CD4-positive, CD25-positive, alpha-beta regulatory T cell (primary cell): Measurements from ENCODE around the gene TMEM38A. TPM values are rescaled to one million over a fixed set of nuclear protein-coding genes. Genes with fewer than 3 reads are reported as not detected.

ENCODE experiments used
- ATAC-seq, 2 donors: fragments of 150-1000 bp; cut with Tn5 transposase; one replicate each; pipeline ENCODE4 v1.10.0; 2021; ENCODE audit warnings: low read depth in 2 of 2, moderate number of reproducible peaks in 2 of 2, moderate library complexity in 1 of 2
- DNase-seq, 3 donors: peaks; one replicate each; pipeline versions ENCODE4 v3.0.0 to v3.0.0-alpha.2; 2012 to 2022; ENCODE audit warnings: mixed read lengths in 1 of 3
- H3K27ac ChIP-seq: one replicate; pipeline ENCODE4 v1.7.0; 2013; ENCODE audit warnings: mild to moderate bottlenecking, low read length; ENCODE audit not compliant: insufficient read depth, poor library complexity, severe bottlenecking
- H3K27me3 ChIP-seq: one replicate; pipeline ENCODE4 v1.7.0; 2013; ENCODE audit warnings: low read length; ENCODE audit not compliant: control insufficient read depth, insufficient read depth
- H3K36me3 ChIP-seq: one replicate; pipeline ENCODE4 v1.7.0; 2013; ENCODE audit warnings: mild to moderate bottlenecking, low read length, moderate library complexity; ENCODE audit not compliant: control insufficient read depth, insufficient read depth
- H3K4me1 ChIP-seq: 2 replicates; pipeline ENCODE4 v1.7.0; 2013; ENCODE audit warnings: mild to moderate bottlenecking, low read length; ENCODE audit not compliant: insufficient read depth, control insufficient read depth, poor library complexity, severe bottlenecking
- H3K4me3 ChIP-seq: one replicate; pipeline ENCODE4 v1.7.0; 2013; ENCODE audit warnings: low read depth, mild to moderate bottlenecking, low read length, moderate library complexity
- H3K9me3 ChIP-seq, 2 experiments: 1 replicate in 1 of 2; 2 replicates in 1 of 2; pipeline ENCODE4 v1.7.0; 2013; ENCODE audit warnings: low read length in 2 of 2, mild to moderate bottlenecking in 1 of 2, moderate library complexity in 1 of 2; ENCODE audit not compliant: control insufficient read depth in 2 of 2
- H3K27ac Mint-ChIP-seq, 3 donors: one replicate each; pipeline ENCODE4 v1.8.0; 2020 to 2022; ENCODE audit warnings: mild to moderate bottlenecking in 3 of 3, mixed read lengths in 3 of 3, moderate library complexity in 2 of 3
- H3K27me3 Mint-ChIP-seq: one replicate; pipeline ENCODE4 v1.8.0; 2022; ENCODE audit warnings: mild to moderate bottlenecking, mixed read lengths
- H3K36me3 Mint-ChIP-seq: one replicate; pipeline ENCODE4 v1.8.0; 2020; ENCODE audit warnings: mixed read lengths
- H3K4me1 Mint-ChIP-seq, 4 donors: one replicate each; pipeline ENCODE4 v1.8.0; 2020 to 2022; ENCODE audit warnings: mixed read lengths in 4 of 4, mild to moderate bottlenecking in 1 of 4
- H3K4me3 Mint-ChIP-seq, 4 donors: one replicate each; pipeline ENCODE4 v1.8.0; 2020 to 2022; ENCODE audit warnings: mild to moderate bottlenecking in 4 of 4, mixed read lengths in 4 of 4, moderate library complexity in 3 of 4
- H3K9me3 Mint-ChIP-seq, 7 donors: one replicate each; pipeline ENCODE4 v1.8.0; 2020 to 2022; ENCODE audit warnings: mixed read lengths in 7 of 7, mild to moderate bottlenecking in 3 of 7, moderate library complexity in 2 of 7
- polyA plus RNA-seq, 4 donors: library from polyadenylated mRNA; unstranded; fragments of 300-500 nt; fragmentation: Illumina TruSeq; gene quantifications; one replicate each; pipeline ENCODE4 v1.2.3, GENCODE V29; 2021
- total RNA-seq: library from RNA; stranded (reverse); gene quantifications from one replicate; pipeline ENCODE4 v1.2.3, GENCODE V29; 2022

The TMEM38A gene
- total and polyA plus RNA-seq, 5 donors from 2014 or later: 1.0 to 5.7 (median 2.9) TPM

DNA sequence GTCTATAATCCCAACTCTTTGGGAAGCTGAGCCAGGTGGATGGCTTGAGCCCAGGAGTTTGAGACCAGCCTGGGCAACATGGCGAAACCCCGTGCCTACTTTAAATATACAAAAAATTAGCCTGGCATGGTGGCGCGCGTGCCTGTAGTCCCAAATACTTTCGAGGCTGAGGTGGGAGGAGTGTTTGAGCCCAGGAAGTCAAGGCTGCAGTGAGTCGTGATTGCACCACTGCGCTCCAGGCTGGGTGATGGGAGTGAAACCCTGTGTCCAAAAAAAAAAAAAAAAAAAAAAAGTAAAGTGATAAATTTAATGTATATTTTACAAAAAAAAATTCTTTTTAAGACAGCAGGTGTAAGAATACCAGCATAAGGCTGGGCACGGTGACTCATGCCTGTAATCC is 17.6 kb downstream of the TMEM38A start:
- ATAC-seq (no peak), DNase-seq (no peak)
- no peaks in the 10 kb centered on the region for H3K4me1 Mint-ChIP-seq
- no peak overlapping the region for H3K27ac Mint-ChIP-seq
- peaks cover 6 to 16% of the 10 kb centered on the region in 2 experiments for H3K9me3 ChIP-seq
- no peak overlapping the region for H3K4me3 Mint-ChIP-seq
- H3K36me3 Mint-ChIP-seq: peaks cover 11% of the 10 kb centered on the region
- H3K27me3 ChIP-seq: no peaks in the 10 kb centered on the region
- H3K4me3 ChIP-seq: no peak overlapping the region
- H3K9me3 Mint-ChIP-seq: peaks cover 0 to 11% (median 2%) of the 10 kb centered on the region in 7 donors
- no peak overlapping the region for H3K27ac ChIP-seq
- H3K27me3 Mint-ChIP-seq: no peaks in the 10 kb centered on the region
- no peaks in the 10 kb centered on the region for H3K4me1 ChIP-seq
- H3K36me3 ChIP-seq: peaks cover 3% of the 10 kb centered on the region

DNA sequence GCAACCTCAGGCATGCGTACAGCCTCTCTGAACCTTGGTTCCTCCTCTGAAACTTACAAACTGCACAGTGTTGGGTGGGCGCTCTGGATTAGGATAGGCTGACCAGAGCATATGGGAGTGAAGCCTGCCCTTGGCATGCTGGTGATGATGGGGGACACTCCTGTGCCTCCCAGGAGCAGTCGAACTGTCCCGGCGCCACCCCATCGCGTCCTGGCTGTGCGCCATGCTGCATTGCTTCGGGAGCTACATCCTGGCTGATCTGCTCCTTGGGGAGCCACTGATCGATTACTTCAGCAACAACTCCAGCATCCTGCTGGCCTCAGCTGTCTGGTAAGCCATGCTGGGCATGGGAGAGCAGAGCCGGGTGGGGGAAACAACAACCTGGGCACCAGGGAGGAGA is 18.9 kb downstream of the TMEM38A start:
- no peaks in the 10 kb centered on the region for H3K4me1 Mint-ChIP-seq
- H3K27ac Mint-ChIP-seq: no peak overlapping the region
- peaks cover 0 to 11% (median 2%) of the 10 kb centered on the region in 7 donors for H3K9me3 Mint-ChIP-seq
- H3K4me3 ChIP-seq: no peak overlapping the region
- peaks cover 11% of the 10 kb centered on the region for H3K36me3 Mint-ChIP-seq
- H3K27me3 ChIP-seq: no peaks in the 10 kb centered on the region
- H3K9me3 ChIP-seq: peaks cover 6 to 16% of the 10 kb centered on the region in 2 experiments
- no peak for ATAC-seq
- H3K4me1 ChIP-seq: no peaks in the 10 kb centered on the region
- H3K4me3 Mint-ChIP-seq: no peak overlapping the region
- H3K36me3 ChIP-seq: peaks cover 3% of the 10 kb centered on the region
- H3K27me3 Mint-ChIP-seq: peaks cover 8% of the 10 kb centered on the region
- H3K27ac ChIP-seq: no peak overlapping the region
- DNase-seq: no peak

DNA sequence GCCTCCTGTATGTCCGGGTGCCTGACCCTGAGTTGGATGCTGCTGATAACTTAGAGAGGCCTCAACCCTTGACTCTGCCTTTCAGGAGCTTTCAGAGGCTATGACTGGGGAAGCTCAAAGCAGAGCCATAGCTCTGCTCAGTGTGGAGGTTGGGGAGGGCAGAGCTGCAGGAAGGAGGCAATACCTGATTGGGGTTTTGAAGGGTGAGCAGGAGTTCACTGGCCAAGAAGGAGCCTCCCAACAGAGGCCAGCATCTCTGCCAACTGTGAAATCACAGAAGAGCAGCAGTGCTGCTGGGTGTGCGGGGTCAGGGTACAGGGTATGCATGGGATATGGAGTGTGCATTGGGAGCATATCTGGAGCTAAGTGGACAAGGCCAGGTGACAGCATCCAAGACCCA is 21.6 kb downstream of the TMEM38A start:
- Histone ChIP-seq H3K4me1 (no peaks in the 10 kb centered on the region), H3K27ac (no peak overlapping the region), H3K36me3 (peaks cover 3% of the 10 kb centered on the region), H3K4me3 (no peak overlapping the region), H3K9me3 (peaks cover 6 to 16% of the 10 kb centered on the region in 2 experiments), H3K27me3 (no peaks in the 10 kb centered on the region)
- no peak for DNase-seq
- Mint-ChIP-seq H3K27me3 (peaks cover 8% of the 10 kb centered on the region), H3K4me3 (no peak overlapping the region), H3K9me3 (peaks cover 0 to 11% (median 2%) of the 10 kb centered on the region in 7 donors), H3K4me1 (no peaks in the 10 kb centered on the region), H3K36me3 (peaks cover 11% of the 10 kb centered on the region), H3K27ac (no peak overlapping the region)
- ATAC-seq: no peak

- no peak overlapping the region for H3K4me3 ChIP-seq
- H3K4me3 Mint-ChIP-seq: no peak overlapping the region
- peaks cover 3% of the 10 kb centered on the region for H3K36me3 ChIP-seq
- H3K27me3 Mint-ChIP-seq: peaks cover 8% of the 10 kb centered on the region
- H3K27ac Mint-ChIP-seq: no peak overlapping the region
- no peak for ATAC-seq
- peaks cover 8% of the 10 kb centered on the region for H3K36me3 Mint-ChIP-seq
- no peak for DNase-seq
- H3K4me1 Mint-ChIP-seq: no peaks in the 10 kb centered on the region
- no peak overlapping the region for H3K27ac ChIP-seq
- no peaks in the 10 kb centered on the region for H3K27me3 ChIP-seq
- H3K9me3 Mint-ChIP-seq: peaks cover 0 to 11% (median 2%) of the 10 kb centered on the region in 7 donors
- no peaks in the 10 kb centered on the region for H3K4me1 ChIP-seq
- peaks cover 6 to 16% of the 10 kb centered on the region in 2 experiments for H3K9me3 ChIP-seq
Measured at GRCh38 chr19:16684216-16684615, 23.3 kb downstream of the TMEM38A start.

DNA sequence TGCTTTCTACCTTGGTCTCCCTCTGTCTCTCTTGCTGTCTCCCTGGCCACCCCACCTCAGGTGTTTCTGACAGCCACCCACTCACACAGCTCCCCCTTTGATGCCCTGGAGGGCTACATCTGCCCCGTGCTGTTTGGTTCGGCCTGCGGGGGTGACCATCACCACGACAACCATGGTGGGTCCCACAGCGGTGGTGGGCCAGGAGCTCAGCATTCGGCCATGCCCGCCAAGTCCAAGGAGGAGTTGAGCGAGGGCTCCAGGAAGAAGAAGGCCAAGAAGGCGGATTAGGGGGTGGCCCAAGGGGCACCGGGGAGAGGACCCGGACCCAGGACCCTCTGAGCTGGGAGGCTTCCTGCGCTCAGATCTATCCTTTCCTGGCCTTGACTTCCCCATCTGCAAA is 27.1 kb downstream of the TMEM38A start:
- DNase-seq: no peak
- H3K36me3 ChIP-seq: no peaks in the 10 kb centered on the region
- H3K4me1 ChIP-seq: no peaks in the 10 kb centered on the region
- no peaks in the 10 kb centered on the region for H3K4me1 Mint-ChIP-seq
- H3K4me3 ChIP-seq: no peak overlapping the region
- ATAC-seq: no peak
- H3K27ac ChIP-seq: no peak overlapping the region
- no peaks in the 10 kb centered on the region for H3K9me3 ChIP-seq
- H3K27me3 Mint-ChIP-seq: peaks cover 8% of the 10 kb centered on the region
- H3K9me3 Mint-ChIP-seq: peaks cover 0 to 3% (median 2%) of the 10 kb centered on the region in 7 donors
- no peaks in the 10 kb centered on the region for H3K36me3 Mint-ChIP-seq
- H3K27me3 ChIP-seq: no peaks in the 10 kb centered on the region
- no peak overlapping the region for H3K27ac Mint-ChIP-seq
- no peak overlapping the region for H3K4me3 Mint-ChIP-seq

- H3K27ac ChIP-seq: no peak overlapping the region
- H3K4me1 ChIP-seq: no peaks in the 10 kb centered on the region
- H3K27me3 ChIP-seq: no peaks in the 10 kb centered on the region
- Mint-ChIP-seq H3K4me3 (no peak overlapping the region), H3K36me3 (no peaks in the 10 kb centered on the region), H3K4me1 (no peaks in the 10 kb centered on the region), H3K27ac (no peak overlapping the region), H3K27me3 (no peaks in the 10 kb centered on the region), H3K9me3 (peaks cover 0 to 3% (median 0%) of the 10 kb centered on the region in 7 donors)
- peaks cover 0 to 2% of the 10 kb centered on the region in 2 experiments for H3K9me3 ChIP-seq
- ATAC-seq (no peak), DNase-seq (no peak)
- H3K36me3 ChIP-seq: no peaks in the 10 kb centered on the region
- H3K4me3 ChIP-seq: no peak overlapping the region
Measured at GRCh38 chr19:16698914-16699313, 38.0 kb downstream of the TMEM38A start.

DNA sequence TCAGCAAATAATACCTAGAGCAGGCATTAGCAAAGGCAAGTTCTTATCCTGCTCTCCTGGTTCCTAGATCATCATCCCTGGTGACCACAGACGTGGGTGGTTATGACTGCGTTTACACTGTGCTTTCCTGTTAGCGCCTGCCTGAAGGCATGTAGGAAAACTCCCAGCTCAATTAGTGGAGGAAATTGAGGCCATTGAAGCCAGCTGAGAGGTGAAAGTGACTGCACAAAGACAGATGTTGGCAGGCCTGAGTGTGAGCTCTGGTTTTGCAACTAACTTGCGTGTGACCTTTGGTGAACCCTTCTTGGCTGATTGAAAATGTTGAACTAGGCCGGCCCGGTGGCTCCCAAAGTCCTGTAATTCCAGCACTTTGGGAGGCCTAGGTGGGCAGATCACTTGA is 41.2 kb downstream of the TMEM38A start:
- DNase-seq: no peak

DNA sequence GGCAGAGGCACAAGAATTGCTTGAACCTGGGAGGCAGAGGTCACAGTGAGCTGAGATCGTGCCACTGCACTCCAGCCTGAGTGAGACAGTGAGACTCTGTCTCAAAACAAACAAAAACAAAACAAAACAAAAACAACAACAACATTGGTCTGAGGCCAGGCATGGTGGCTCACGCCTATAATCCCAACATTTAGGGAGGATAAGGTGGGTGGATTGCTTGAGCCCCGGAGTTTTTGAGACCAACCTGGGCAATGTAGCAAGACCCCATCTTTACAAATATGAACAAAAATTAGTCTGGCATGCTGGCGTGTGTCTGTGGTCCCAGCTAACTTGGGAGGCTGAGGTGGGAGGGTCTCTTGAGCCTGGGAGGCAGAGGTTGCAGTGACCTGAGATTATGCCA is 42.7 kb downstream of the TMEM38A start:
- no peak for DNase-seq
- no peaks in the 10 kb centered on the region for H3K9me3 ChIP-seq
- H3K4me1 Mint-ChIP-seq: no peaks in the 10 kb centered on the region
- H3K4me3 ChIP-seq: no peak overlapping the region
- no peaks in the 10 kb centered on the region for H3K27me3 ChIP-seq
- H3K27ac ChIP-seq: no peak overlapping the region
- no peaks in the 10 kb centered on the region for H3K36me3 ChIP-seq
- ATAC-seq: no peak
- no peak overlapping the region for H3K27ac Mint-ChIP-seq
- no peak overlapping the region for H3K4me3 Mint-ChIP-seq
- H3K27me3 Mint-ChIP-seq: peaks cover 5% of the 10 kb centered on the region
- no peaks in the 10 kb centered on the region for H3K36me3 Mint-ChIP-seq
- H3K9me3 Mint-ChIP-seq: no peaks in the 10 kb centered on the region
- H3K4me1 ChIP-seq: no peaks in the 10 kb centered on the region

More for the DNA sequence above, 41.2 kb downstream of the TMEM38A start:
- Mint-ChIP-seq H3K4me3 (no peak overlapping the region), H3K27me3 (peaks cover 3% of the 10 kb centered on the region), H3K36me3 (no peaks in the 10 kb centered on the region), H3K4me1 (no peaks in the 10 kb centered on the region), H3K9me3 (peaks cover 0 to 1% (median 0%) of the 10 kb centered on the region in 7 donors), H3K27ac (no peak overlapping the region)
- Histone ChIP-seq H3K27ac (no peak overlapping the region), H3K27me3 (no peaks in the 10 kb centered on the region), H3K4me3 (no peak overlapping the region), H3K4me1 (no peaks in the 10 kb centered on the region), H3K36me3 (no peaks in the 10 kb centered on the region), H3K9me3 (no peaks in the 10 kb centered on the region)
- no peak for ATAC-seq
